Activated CD8-positive, alpha-beta memory T cell treated with anti-CD3 and anti-CD28 coated beads, Interleukin-2, amount 50 U/mL, for 24 hours (primary cell): ENCODE data around the gene TRIM77.
"Not testable (repeated sequence)": the region's sequence is repeated elsewhere in the genome, so short reads cannot be mapped to it uniquely, and the experiment has no call there.

Source experiments
- DNase-seq: peaks from one replicate; pipeline ENCODE4 v3.0.0-alpha.2; 2020; ENCODE audit errors: extremely low read depth

The TRIM77 gene, protein sequence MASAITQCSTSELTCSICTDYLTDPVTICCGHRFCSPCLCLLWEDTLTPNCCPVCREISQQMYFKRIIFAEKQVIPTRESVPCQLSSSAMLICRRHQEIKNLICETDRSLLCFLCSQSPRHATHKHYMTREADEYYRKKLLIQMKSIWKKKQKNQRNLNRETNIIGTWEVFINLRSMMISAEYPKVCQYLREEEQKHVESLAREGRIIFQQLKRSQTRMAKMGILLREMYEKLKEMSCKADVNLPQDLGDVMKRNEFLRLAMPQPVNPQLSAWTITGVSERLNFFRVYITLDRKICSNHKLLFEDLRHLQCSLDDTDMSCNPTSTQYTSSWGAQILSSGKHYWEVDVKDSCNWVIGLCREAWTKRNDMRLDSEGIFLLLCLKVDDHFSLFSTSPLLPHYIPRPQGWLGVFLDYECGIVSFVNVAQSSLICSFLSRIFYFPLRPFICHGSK

DNA sequence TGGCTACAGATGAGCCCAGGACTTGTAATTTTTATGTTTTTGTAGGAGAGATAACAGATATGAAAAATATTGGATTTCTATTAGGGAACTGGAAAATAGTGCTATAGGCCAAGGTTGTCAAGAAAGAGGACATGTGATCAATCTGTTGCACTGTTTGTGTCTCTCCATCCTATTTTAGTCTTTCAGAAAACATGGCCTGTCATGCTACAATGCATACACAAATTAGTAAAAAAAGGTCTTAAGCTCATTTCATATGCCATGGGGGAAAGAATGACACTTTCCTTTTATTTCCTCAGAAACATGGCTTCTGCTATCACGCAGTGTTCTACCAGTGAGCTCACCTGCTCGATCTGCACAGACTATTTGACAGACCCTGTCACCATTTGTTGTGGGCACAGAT is at the start of gene TRIM77:
Gene TRIM77, plus strand, starts transcription at position 301 of the 400 bp plus-strand sequence. Its CDS starts 0 bp downstream, at position 301.
- not testable (repeated sequence) for DNase-seq

DNA sequence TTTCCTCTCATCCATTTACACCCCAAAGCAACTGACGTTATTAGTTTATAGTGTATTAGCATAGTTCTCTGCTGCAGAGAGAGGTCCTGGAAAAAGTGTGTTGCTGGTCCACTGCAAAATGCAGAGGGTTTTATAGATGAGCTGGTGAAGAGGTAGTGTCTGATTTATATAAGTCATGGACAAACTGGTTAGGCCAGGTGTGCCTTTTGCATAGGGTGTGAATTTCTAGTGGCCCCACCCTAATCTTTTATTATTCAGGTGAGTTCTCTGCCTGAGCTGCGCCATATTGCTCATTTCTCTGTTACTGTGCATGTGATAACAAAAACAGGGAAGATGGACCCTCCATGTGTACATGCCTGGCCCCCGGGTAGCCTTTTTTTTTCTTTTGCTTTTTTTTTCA is 43.1 kb upstream of the TRIM77 start:
- no peak for DNase-seq

DNA sequence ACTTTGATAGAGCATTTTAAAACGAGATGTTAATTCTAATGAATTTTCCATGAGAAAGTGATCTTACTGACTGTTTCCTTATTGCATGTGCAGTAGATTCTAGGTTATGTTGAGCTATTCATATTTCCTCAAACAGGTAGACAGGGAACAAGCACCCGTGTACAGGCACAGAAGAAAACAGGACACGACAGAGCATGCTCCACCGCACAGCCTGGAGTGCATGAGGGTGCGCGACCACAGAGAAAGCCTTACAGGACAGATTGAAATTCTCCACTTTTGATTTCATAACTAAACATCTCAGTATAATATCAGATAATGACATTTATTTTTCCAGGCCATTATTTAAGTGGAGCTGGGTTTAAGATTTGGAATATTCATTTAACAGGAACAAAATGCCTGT is 41.9 kb upstream of the TRIM77 start:
- not testable (repeated sequence) for DNase-seq

DNA sequence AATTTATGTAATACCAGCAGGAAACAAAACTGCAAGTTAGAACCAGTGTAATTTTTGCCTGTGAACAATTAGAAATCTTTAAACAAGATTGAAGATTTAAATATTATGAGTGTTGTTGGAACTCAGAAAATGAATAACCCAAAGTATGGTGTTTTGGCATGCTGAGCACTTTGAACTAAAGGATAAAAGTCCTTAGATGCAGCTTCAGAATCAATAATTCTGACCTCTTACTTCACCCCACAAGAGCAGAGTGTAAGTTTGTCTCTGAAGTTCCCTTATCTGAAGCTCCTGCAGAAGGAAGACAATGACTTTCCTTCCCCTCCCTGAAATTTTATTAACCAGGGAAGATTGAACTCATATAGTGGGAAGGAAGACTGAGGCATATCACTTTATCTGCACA is 40.5 kb upstream of the TRIM77 start:
- not testable (repeated sequence) for DNase-seq

DNA sequence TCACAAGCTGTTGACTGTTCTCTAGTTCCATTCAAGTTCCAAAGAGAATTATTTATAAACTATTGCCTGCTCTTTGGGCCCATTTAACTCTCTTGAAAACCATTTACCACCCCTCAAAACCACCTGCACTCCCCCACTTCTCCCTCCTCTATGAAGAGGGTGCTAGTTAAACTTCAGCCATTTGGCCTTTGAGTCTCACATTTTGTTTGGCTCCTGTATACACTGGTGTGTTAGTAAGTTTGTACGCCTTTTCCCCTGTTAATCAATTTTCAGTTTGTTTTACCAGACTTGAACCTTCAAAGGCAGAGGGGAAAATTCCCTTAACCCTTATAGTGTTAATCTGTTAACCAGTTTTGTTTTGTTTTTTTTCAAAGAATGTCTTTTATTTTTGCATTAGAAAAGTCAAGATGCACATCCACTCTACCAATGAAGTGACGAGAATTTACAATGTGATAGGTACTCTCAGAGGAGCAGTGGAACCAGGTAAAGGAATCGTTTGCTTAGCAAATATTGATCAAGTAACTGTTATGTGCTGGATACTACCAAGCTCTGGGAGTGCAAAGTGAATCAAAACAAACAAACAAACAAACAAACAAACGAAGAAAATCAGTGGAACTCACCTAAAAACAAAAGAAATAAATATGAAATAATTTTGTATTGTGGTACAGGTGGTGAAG is 40.0 kb upstream of the TRIM77 start:
- DNase-seq: not testable (repeated sequence)

DNA sequence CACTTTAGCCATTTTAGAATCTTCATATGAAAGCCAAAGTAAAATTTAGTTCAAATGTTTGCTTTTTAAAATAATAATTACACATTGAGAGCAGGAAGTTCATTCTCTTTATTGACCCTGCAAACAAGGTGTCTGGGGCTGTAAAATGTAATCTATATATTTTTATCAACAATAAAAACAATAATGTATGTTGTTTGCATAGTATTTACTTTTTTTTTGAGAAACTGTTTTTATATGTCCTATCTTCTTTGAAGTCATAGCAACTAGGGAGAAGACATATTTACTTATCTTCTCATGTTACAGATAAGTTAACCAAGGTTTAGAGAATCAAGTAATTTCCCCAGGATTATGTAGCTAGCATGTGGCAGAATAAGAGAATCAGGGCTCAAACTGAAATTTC is 37.6 kb upstream of the TRIM77 start:
- DNase-seq: not testable (repeated sequence)

DNA sequence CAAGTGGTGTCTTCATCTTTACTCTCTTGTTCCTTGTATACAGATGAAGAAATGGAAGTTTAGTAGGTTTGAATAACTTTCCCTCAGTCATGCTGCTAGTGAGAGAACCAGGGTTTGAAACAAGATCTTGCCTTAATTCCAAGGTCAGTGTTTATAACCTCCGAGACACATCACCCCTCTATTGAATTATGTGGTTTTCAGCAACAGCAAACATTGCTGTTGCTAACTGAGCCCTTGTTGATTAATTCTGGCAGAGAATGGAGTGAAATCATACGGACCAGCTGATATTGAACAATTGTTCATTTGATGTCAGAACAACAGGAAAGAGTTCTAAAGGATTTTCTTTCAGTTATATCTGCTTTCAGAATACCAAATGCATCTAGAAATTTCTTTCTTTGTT is 36.7 kb upstream of the TRIM77 start:
- not testable (repeated sequence) for DNase-seq

DNA sequence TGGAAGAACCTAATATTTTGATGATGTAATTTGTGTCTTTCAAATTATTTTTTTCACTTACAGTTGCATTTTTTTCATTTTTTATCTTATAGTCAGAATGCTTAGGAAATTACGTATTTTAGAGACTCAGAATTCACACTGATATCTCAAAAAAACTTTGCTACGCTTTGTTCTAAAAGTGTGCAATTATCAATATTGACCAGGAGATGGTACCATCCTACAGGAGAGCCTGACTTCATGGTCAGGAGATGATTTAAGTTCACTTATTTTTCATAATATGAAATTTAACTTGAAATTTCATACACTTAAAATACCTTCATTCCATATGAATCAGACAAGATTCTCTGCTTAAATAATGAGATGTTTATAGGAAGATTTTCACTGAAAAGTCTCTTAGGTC is 34.7 kb upstream of the TRIM77 start:
- not testable (repeated sequence) for DNase-seq

DNA sequence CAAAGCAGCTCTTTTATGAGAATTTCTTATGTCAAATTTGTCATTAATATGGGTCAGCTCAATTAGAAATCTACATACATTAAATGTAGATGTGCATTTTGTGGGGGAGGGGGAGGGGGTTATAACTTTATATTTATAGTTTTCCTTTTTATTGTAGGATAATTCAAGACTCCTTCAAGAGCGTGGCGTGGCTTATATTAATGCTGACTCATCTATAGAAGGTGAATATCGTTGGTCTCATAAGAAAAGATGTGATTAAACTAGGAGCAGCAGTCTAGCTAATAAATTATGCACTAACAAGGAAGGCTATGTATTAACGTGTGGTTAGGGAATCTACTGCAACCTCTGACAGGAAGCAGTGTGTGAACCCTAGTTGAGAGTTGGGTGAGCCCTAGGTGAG is 34.2 kb upstream of the TRIM77 start:
- not testable (repeated sequence) for DNase-seq

DNA sequence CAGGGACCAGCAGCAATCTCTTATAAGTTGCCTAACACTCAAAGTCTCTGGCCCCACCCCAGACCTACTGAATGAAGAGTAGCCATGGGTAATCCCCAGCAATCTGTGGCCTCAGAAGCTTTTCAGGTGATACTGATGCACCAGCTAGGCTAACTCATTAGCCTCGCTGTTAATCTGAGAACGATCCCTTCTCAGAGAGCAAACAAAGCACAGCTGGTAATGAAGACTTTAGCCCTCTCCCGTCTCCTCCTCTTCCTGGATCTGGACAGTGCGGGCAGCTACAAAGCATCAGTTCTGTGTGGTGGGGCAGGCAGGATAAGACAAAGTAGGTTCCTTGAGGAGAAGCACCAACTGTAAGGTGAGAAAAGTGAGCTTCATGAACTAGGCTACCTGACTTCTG is 3.0 kb upstream of the TRIM77 start:
- DNase-seq: not testable (repeated sequence)

DNA sequence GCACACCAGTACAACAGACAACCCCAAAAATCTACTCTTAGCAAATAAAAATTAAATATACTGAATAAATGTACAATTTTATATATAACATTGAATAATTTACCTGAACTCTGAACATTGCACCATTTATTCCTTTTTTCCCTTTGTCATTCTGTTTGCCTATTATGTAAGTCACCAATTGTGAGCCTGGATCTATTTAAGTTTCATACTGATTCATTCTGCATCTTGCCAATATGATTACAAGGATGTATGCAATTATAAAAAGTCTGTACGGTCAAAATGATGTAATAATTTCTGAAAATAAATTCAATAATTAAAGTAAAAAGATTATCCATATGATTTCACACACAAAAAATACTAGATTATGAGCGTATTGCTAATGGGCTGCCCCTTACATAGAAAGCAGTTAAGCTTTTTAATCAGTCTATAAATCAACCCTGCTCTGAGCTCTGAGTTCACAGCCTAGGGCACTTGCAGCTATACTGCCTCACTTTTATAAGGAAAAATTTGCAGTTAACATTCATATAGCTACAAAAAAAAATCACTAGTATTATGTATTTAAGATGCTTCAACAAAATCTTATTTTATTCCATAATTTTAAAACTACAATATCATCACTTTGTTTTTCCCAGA is 14.9 kb downstream of the TRIM77 start:
- not testable (repeated sequence) for DNase-seq

DNA sequence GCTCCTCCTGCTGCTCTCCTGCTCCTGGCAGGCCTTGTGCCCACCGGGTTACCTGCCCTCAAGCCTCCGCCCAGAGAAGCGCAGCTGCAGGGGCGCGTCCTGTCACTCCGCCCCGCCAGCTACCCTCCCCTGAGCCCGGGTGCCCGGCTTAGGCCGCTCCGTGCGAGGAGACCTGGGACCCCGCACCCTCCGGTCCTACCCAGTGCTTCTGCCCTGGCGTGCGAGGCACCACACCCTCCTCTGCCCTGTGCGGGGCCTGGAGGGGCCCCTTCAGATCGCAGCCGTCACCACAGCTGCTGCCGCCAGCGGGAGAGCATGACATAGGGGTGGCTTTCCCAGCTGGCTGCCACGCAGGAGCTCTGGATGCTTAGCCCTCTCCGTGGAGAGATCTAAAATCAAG is 20.1 kb downstream of the TRIM77 start:
- not testable (repeated sequence) for DNase-seq

DNA sequence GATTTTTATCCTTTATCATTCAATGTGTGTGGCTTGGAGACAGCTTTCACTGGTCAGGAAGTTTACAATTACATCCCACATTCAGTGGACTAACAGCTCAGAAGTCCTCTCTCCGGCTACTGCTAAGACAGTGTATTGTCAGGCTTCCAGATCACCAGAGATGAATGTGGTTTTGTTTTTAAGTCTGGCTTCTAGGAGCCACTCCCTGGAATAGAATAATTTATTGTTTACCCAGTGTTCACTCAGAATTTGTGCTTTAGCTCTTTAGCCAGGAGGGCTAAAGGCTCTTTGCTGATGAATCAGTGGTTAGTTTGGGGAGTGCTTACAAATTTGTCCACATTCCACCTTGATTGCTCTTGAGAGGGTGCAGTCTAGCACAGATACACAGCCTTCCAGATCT is 26.5 kb downstream of the TRIM77 start:
- no peak for DNase-seq

DNA sequence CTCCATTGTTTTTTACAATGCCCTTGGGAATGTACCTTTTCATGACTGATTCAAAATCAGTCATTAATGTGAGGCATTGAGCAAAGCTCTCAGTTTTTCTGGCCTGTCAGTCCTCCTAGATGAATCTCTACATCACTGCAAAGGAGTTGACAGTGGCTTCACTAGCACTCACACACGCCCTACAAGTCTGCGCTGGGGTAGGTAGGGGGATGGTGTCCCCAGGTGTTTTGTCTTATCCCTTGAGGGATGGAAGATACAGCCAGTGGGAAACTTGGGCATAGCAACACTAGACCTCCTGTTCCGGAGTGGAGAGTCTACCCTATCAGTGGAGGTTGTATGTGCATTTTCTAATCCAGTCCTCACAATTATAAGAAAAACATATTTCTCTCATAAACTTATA is 27.0 kb downstream of the TRIM77 start:
- no peak for DNase-seq

DNA sequence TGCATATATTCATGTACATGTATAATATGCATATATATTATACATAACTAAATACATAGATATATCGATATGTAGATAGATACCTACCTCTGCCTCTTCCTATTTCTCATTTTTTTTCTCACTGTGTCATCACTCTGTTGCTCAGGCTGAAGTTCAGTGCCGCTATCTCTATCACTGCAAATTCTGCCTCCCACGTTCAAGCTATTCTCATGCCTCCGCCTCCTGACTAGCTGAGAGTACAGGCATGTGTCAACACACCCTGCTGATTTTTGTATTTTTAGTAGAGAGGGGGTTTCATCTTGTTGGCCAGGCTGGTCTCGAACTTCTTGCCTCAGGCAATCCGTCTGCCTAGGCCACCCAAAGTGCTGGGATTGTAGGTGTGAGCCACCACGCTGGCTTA is 31.3 kb downstream of the TRIM77 start:
- not testable (repeated sequence) for DNase-seq

DNA sequence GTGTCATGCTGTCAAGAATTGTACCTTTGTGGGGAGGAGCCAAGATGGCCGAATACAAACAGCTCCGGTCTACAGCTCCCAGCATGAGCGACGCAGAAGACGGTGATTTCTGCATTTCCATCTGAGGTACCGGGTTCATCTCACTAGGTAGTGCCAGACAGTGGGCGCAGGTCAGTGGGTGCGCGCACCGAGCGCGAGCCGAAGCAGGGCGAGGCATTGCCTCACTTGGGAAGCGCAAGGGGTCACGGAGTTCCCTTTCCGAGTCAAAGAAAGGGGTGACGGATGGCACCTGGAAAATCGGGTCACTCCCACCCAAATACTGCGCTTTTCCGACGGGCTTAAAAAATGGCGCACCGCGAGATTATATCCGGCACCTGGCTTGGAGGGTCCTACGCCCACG is 34.1 kb downstream of the TRIM77 start:
- not testable (repeated sequence) for DNase-seq

DNA sequence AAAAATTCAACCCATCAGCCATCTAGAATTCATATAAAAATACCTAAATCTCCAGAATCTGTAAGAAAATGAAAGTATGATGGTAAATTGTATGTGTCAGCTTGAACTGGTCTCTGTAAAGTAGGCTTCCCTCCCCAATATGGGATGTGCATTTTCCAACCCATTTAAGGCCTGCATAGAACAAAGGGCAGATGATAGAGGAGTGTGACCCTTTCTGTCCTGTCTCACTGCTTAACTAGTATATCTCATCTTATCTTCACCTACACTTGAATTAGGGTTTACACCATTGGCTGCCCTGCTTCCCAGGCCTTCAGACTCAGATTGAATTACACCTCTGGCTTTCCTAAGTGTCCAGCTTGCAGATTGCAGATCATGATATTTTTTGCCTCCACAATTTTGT is 40.7 kb downstream of the TRIM77 start:
- not testable (repeated sequence) for DNase-seq
